ENCODE measurements around the gene ANAPC13. TPM values are rescaled to one million over a fixed set of nuclear protein-coding genes. Genes with fewer than 3 reads are reported as not detected.
A peak's percentile ranks its signal among the peaks of the same experiment; 100 is the strongest.

ANAPC13 gene
- total RNA-seq (2016; rRNA removed; fragmentation: Illumina TruSeq; extraction: Trizol) (69.1 and 95.1 TPM in 2 replicates), polyA plus RNA-seq (2011; rRNA removed) (30.1 and 48.7 TPM in 2 replicates), polyA minus RNA-seq (2011; rRNA and poly(A)+ RNA removed; ENCODE audit: low replicate concordance) (7.5 and 12.4 TPM in 2 replicates), Bru-seq, nascent RNA (percentile 84 among the genes with signal in this experiment), BruChase-seq, experiment 1, labeled RNA remaining after a 6-hour chase (percentile 91 among the genes with signal in this experiment), BruChase-seq, experiment 2, labeled RNA remaining after a 2-hour chase (percentile 87 among the genes with signal in this experiment)
- 28.8 and 29.6 TPM in 2 replicates for total RNA-seq (2016; cell fraction: cytosol; rRNA removed; fragmentation: Illumina TruSeq; extraction: Trizol; ENCODE audit: low read depth)
- 65.5 and 97.5 TPM in 2 replicates for total RNA-seq (2016; cell fraction: insoluble cytoplasmic fraction; rRNA removed; fragmentation: Illumina TruSeq; extraction: Trizol)
- total RNA-seq (2016; cell fraction: membrane; rRNA removed; fragmentation: Illumina TruSeq; extraction: Trizol): 66.9 and 68.5 TPM in 2 replicates
- 35.2 and 41.2 TPM in 2 replicates for total RNA-seq (2016; cell fraction: nucleus; rRNA removed; fragmentation: Illumina TruSeq; extraction: Trizol)
- 25.8 and 39.9 TPM in 2 replicates for polyA plus RNA-seq (2011; cell fraction: cytosol; rRNA removed)
- 8.8 and 11.8 TPM in 2 replicates for polyA plus RNA-seq (2011; cell fraction: nucleus; rRNA removed)
- 49.7 and 63.1 TPM in 2 replicates for polyA plus RNA-seq (2012)
- polyA plus RNA-seq (2016; cell fraction: cytosol; fragmentation: Illumina TruSeq; extraction: Trizol; ENCODE audit: low read depth): 39.1 and 56.3 TPM in 2 replicates
- 131 and 136 TPM in 2 replicates for polyA plus RNA-seq (2016; cell fraction: insoluble cytoplasmic fraction; fragmentation: Illumina TruSeq; extraction: Trizol; ENCODE audit: low read depth)
- polyA plus RNA-seq (2016; cell fraction: membrane; fragmentation: Illumina TruSeq; extraction: Trizol; ENCODE audit: low read depth): 79.6 and 85.2 TPM in 2 replicates
- 57.6 and 59.2 TPM in 2 replicates for polyA plus RNA-seq (2016; cell fraction: nucleus; fragmentation: Illumina TruSeq; extraction: Trizol; ENCODE audit: insufficient read depth, low read depth)
- 15.1 and 18.6 TPM in 2 replicates for polyA minus RNA-seq (2011; cell fraction: cytosol; rRNA and poly(A)+ RNA removed)
- polyA minus RNA-seq (2011; cell fraction: nucleus; rRNA and poly(A)+ RNA removed): 26.4 and 28.3 TPM in 2 replicates
- long read RNA-seq, experiment 1, transcript ANAPC13-204 (3 exons, 1,840 nt): minor isoform, 24 of 80 reads
- long read RNA-seq, experiment 1, transcript ANAPC13-201 (3 exons, 1,209 nt): major isoform, 42 of 80 reads
- long read RNA-seq, experiment 1, partial matches to known transcripts: 0 of 80 reads
- long read RNA-seq, experiment 1, other reads (novel, unspliced or antisense): 9 of 80 reads
- long read RNA-seq, experiment 2, transcript ANAPC13-204 (3 exons, 1,840 nt): major isoform, 28 of 94 reads
- long read RNA-seq, experiment 2, transcript ANAPC13-201 (3 exons, 1,209 nt): minor isoform, 21 of 94 reads
- long read RNA-seq, experiment 2, transcript ANAPC13-203 (2 exons, 686 nt): minor isoform, 25 of 94 reads
- long read RNA-seq, experiment 2, partial matches to known transcripts: 0 of 94 reads
- long read RNA-seq, experiment 2, other reads (novel, unspliced or antisense): 16 of 94 reads

- Histone ChIP-seq H4K20me1 (ENCODE audit: insufficient read depth, low read length) (no peaks in the 10 kb centered on the region; the same call in 1 of the 2 replicates), H3K27ac (ENCODE audit: extremely low read length, insufficient read depth, low read length) (peak within 1 kb of the TSS; percentile 95), H2AFZ (ENCODE audit: low read length) (peak within 1 kb of the TSS; percentile 72), H3K9ac (ENCODE audit: insufficient read depth, low read depth, low read length) (peak within 1 kb of the TSS; percentile 96), H3K79me2 (ENCODE audit: insufficient read depth, low read length) (peaks cover 49% of the 10 kb centered on the region), H3K4me1 (ENCODE audit: insufficient read depth, low read length) (peaks cover 29% of the 10 kb centered on the region), H3K27me3 (ENCODE audit: control insufficient read depth in 1 of 2, insufficient read depth in 2 of 2, low read length in 2 of 2) (no peaks in the 10 kb centered on the region), H3K4me2 (ENCODE audit: low read depth, low read length) (peak within 1 kb of the TSS; percentile 86), H3K4me3 (replicated peaks in 1 of 3; ENCODE audit: insufficient read depth in 1 of 3, low read depth in 2 of 3, low read length in 3 of 3) (peak within 1 kb of the TSS; percentile 86 to 89 (median 88)), H3K36me3 (replicated peaks in 1 of 2; ENCODE audit: control insufficient read depth in 1 of 2, insufficient read depth in 2 of 2, low read length in 2 of 2) (peaks cover 3 to 19% of the 10 kb centered on the region in 2 experiments), H3K9me3 (ENCODE audit: low read length) (no peaks in the 10 kb centered on the region)
- peak; percentile 89 for ATAC-seq
- intact Hi-C loops (cut with micrococcal nuclease; ENCODE audit: unreplicated experiment) (no loop called here), in situ Hi-C loops (cut with HindIII; ENCODE audit: extremely low pct_ligation_motif_present, low pct_unique_long_range_greater_than_20kb) (no loop called here)
- peak; percentile 97 for DNase-seq (ENCODE audit: low spot score)
- POLR2A ChIA-PET: interaction anchor here (1.0 to 3.4 kb wide), 9 partner anchors 17 to 235 kb away, joined by 3 to 18 read pairs (median 5); partner anchors contain the start of genes AMOTL2 and RYK
- CTCF ChIA-PET (ENCODE audit: low intra/inter-chr PET ratio, low total read pairs): no interaction called here
- BruUV-seq (replicated peaks): TSS peak; percentile 80
- FAIRE-seq: peak; percentile 82
- WGBS (ENCODE audit: low lambda C conversion rate): under 1% methylated on average over 38 of the region's 81 CpGs
- peak; percentile 76; the same call in 1 of the 2 replicates for TF ChIP-seq ARHGAP35 (CRISPR knock-in tag; IDR thresholded peaks at IDR 0.05; ENCODE audit: borderline replicate concordance)
- TF ChIP-seq SATB2 (CRISPR knock-in tag; IDR thresholded peaks at IDR 0.05): peak; percentile 37; the same call in 1 of the 2 replicates
- TF ChIP-seq FOXK2 (IDR thresholded peaks at IDR 0.05): peak; percentile 41; the same call in 1 of the 2 replicates
- TF ChIP-seq HNRNPL (IDR thresholded peaks at IDR 0.05; ENCODE audit: low read depth, low read length): no peak
- TF ChIP-seq ZNF143 (CRISPR knock-in tag; IDR thresholded peaks at IDR 0.05): no peak; the same call in none of the 2 replicates
- TF ChIP-seq ZBTB10 (CRISPR knock-in tag; IDR thresholded peaks at IDR 0.05; ENCODE audit: borderline replicate concordance): no peak
- TF ChIP-seq ZBTB46 (CRISPR knock-in tag; IDR thresholded peaks at IDR 0.05; ENCODE audit: borderline replicate concordance): peak; percentile 84; the same call in 1 of the 2 replicates
- TF ChIP-seq ZNF101 (CRISPR knock-in tag; IDR thresholded peaks at IDR 0.05; ENCODE audit: borderline replicate concordance, low read depth): no peak; the same call in 1 of the 2 replicates
- no peak for TF ChIP-seq PITX1 (CRISPR knock-in tag; IDR thresholded peaks at IDR 0.05)
- no peak for TF ChIP-seq GZF1 (CRISPR knock-in tag; IDR thresholded peaks at IDR 0.05)
- TF ChIP-seq ZNF670 (CRISPR knock-in tag; IDR thresholded peaks at IDR 0.05; ENCODE audit: borderline replicate concordance): no peak
Measured at GRCh38 chr3:134485718-134486576, at the start of gene ANAPC13, which contains the start of gene CEP63. ANAPC13 (minus strand) TSS chr3:134485985; CDS start chr3:134482904, 3,081 bp downstream. CEP63 (plus strand) TSS chr3:134486057; CDS start chr3:134495321, 9,264 bp downstream.

Data from HepG2 (cell line).